HepG2 (cell line): ENCODE results near the gene UBE2E1. TPM values are rescaled to one million over a fixed set of nuclear protein-coding genes. Genes with fewer than 3 reads are reported as not detected.

Experiments used
- ATAC-seq: fragments of 200-7000 bp; cut with Tn5 transposase; 3 replicates; pipeline ENCODE4 v1.9.1; 2020; ENCODE audit warnings: mild to moderate bottlenecking, moderate library complexity
- BruUV-seq: library from RNA; stranded (reverse); fragments of 400-500 nt; replicated peaks from 2 replicates; lab custom pipeline; 2021; lab: Mats Ljungman, UMichigan
- CTCF ChIA-PET: fragments of 300-600 bp; formaldehyde crosslinking; extraction: SDS; loops from one replicate; lab custom pipeline; 2021; ENCODE audit warnings: low total read pairs, inconsistent platforms, low intra/inter-chr PET ratio; lab: Yijun Ruan, JAX
- POLR2A ChIA-PET: fragments of 350-600 bp; sonication (Branson Sonifier 250); formaldehyde crosslinking; loops from one replicate; lab custom pipeline; 2020; ENCODE audit warnings: antibody characterized with exemption, inconsistent platforms; lab: Yijun Ruan, JAX
- DNase-seq: peaks from one replicate; pipeline ENCODE4 v3.0.0-alpha.2; 2015; ENCODE audit warnings: low spot score
- FAIRE-seq: peaks from 3 replicates; lab custom pipeline; 2011; peaks lifted over from hg19 to GRCh38; lab: Jason Lieb, UNC
- H2AFZ ChIP-seq: one replicate; pipeline ENCODE4 v1.6.1; 2011; ENCODE audit warnings: low read length, inconsistent platforms
- H3K27ac ChIP-seq: fragments of 300-600 bp; 3 replicates; pipeline ENCODE4 v1.8.0; 2011; ENCODE audit warnings: mixed run types, mild to moderate bottlenecking, mixed read lengths, low read length, inconsistent platforms; ENCODE audit not compliant: insufficient read depth; ENCODE audit errors: extremely low read length
- H3K27me3 ChIP-seq, 2 experiments: fragments of 200-600 bp in 1 of 2; 2 replicates in 1 of 2; 3 replicates in 1 of 2; pipeline versions ENCODE4 v1.6.0 to v1.8.0; 2011; ENCODE audit warnings: low read length in 2 of 2, mild to moderate bottlenecking in 2 of 2, moderate library complexity in 2 of 2, inconsistent platforms in 1 of 2; ENCODE audit not compliant: insufficient read depth in 2 of 2, control insufficient read depth in 1 of 2
- H3K36me3 ChIP-seq, 2 experiments: fragments of 200-600 bp in 1 of 2; replicated peaks in 1 of 2; 2 replicates in 1 of 2; 3 replicates in 1 of 2; pipeline versions ENCODE4 v1.5.1 to v1.8.0; 2011; ENCODE audit warnings: low read length in 2 of 2, inconsistent platforms in 1 of 2; ENCODE audit not compliant: insufficient read depth in 2 of 2, control insufficient read depth in 1 of 2
- H3K4me1 ChIP-seq: 2 replicates; pipeline ENCODE4 v1.5.1; 2012; ENCODE audit warnings: low read length, inconsistent platforms; ENCODE audit not compliant: insufficient read depth
- H3K4me2 ChIP-seq: 2 replicates; pipeline ENCODE4 v1.6.0; 2011; ENCODE audit warnings: low read depth, low read length, inconsistent platforms
- H3K4me3 ChIP-seq, 3 experiments: fragments of 200-600 bp in 1 of 3; sonication (generic), shearing (Covaris generic) in 1 of 3; replicated peaks in 1 of 3; 2 replicates each; pipeline ENCODE4 v1.5.1; 2011 to 2016; ENCODE audit warnings: low read length in 3 of 3, inconsistent platforms in 2 of 3, low read depth in 2 of 3, mild to moderate bottlenecking in 2 of 3, control low read depth in 1 of 3, mixed read lengths in 1 of 3; ENCODE audit not compliant: insufficient read depth in 1 of 3
- H3K79me2 ChIP-seq: one replicate; pipeline ENCODE4 v1.6.1; 2011; ENCODE audit warnings: low read length, inconsistent platforms; ENCODE audit not compliant: insufficient read depth
- H3K9ac ChIP-seq: 2 replicates; pipeline ENCODE4 v1.6.0; 2011; ENCODE audit warnings: mild to moderate bottlenecking, low read depth, low read length, inconsistent platforms; ENCODE audit not compliant: insufficient read depth
- H3K9me3 ChIP-seq: 2 replicates; pipeline ENCODE4 v1.5.1; 2012; ENCODE audit warnings: mild to moderate bottlenecking, low read length
- H4K20me1 ChIP-seq: 2 replicates; pipeline ENCODE4 v1.6.0; 2011; ENCODE audit warnings: inconsistent platforms, mild to moderate bottlenecking, low read length, moderate library complexity; ENCODE audit not compliant: insufficient read depth
- CCAR2 ChIP-seq: fragments of 200-400 bp; formaldehyde crosslinking; optimal IDR thresholded peaks from 2 replicates; pipeline ENCODE3; 2018; ENCODE audit warnings: low read depth, mild to moderate bottlenecking, low read length, moderate library complexity
- KLF15 ChIP-seq: sonication (generic); formaldehyde crosslinking; IDR thresholded peaks from 2 replicates; pipeline ENCODE4 v1.8.1; 2023; ENCODE audit warnings: borderline replicate concordance, mild to moderate bottlenecking, inconsistent platforms, missing genetic modification reagents, mixed read lengths
- MAFF ChIP-seq: IDR thresholded peaks from 2 replicates; pipeline ENCODE4 v1.6.1; 2011; ENCODE audit warnings: low read depth, low read length, improper control_type of control experiment
- RFX5 ChIP-seq: IDR thresholded peaks from 2 replicates; pipeline ENCODE4 v1.6.1; 2011; ENCODE audit warnings: low read depth, low read length, improper control_type of control experiment
- ZFYVE20 ChIP-seq: sonication (generic); formaldehyde crosslinking; IDR thresholded peaks from 2 replicates; pipeline ENCODE4 v1.8.0; 2023; ENCODE audit warnings: low read depth, mild to moderate bottlenecking, moderate library complexity, missing genetic modification reagents, borderline replicate concordance
- ZMYM4 ChIP-seq: sonication (generic); formaldehyde crosslinking; IDR thresholded peaks from 2 replicates; pipeline ENCODE4 v1.8.1; 2023; ENCODE audit warnings: mild to moderate bottlenecking, missing genetic modification reagents
- ZNF207 ChIP-seq: fragments of 450-650 bp; IDR thresholded peaks from 2 replicates; pipeline ENCODE4 v1.6.1; 2016; ENCODE audit warnings: antibody characterized with exemption, borderline replicate concordance
- ZNF253 ChIP-seq: sonication (generic); formaldehyde crosslinking; IDR thresholded peaks from 2 replicates; pipeline ENCODE4 v1.8.0; 2022; ENCODE audit warnings: mild to moderate bottlenecking, missing genetic modification reagents, borderline replicate concordance
- ZNF354B ChIP-seq: sonication (generic); formaldehyde crosslinking; IDR thresholded peaks from 2 replicates; pipeline ENCODE4 v1.8.0; 2022; ENCODE audit warnings: mild to moderate bottlenecking, missing genetic modification reagents
- ZNF451 ChIP-seq: sonication (generic); formaldehyde crosslinking; IDR thresholded peaks from 2 replicates; pipeline ENCODE4 v1.5.0; 2020; ENCODE audit warnings: mild to moderate bottlenecking, missing genetic modification reagents
- ZNF569 ChIP-seq: sonication (generic); formaldehyde crosslinking; IDR thresholded peaks from 2 replicates; pipeline ENCODE4 v1.5.0; 2020; ENCODE audit warnings: mild to moderate bottlenecking, missing genetic modification reagents, moderate library complexity, borderline replicate concordance
- ZNF747 ChIP-seq: sonication (generic); formaldehyde crosslinking; IDR thresholded peaks from 2 replicates; pipeline ENCODE4 v1.8.1; 2023; ENCODE audit warnings: missing genetic modification reagents, mild to moderate bottlenecking, borderline replicate concordance
- ZNF773 ChIP-seq: sonication (generic); formaldehyde crosslinking; IDR thresholded peaks from 2 replicates; pipeline ENCODE4 v1.4.0; 2020; ENCODE audit warnings: missing genetic modification reagents, borderline replicate concordance
- WGBS: methylation state at CpG from one replicate; pipeline ENCODE4 v1.1.6; 2017; ENCODE audit warnings: low lambda C conversion rate; 5-methylcytosine and 5-hydroxymethylcytosine counted together
- in situ Hi-C: cut with HindIII; loops from 2 replicates; pipeline ENCODE4 v1.10.0; 2017; ENCODE audit warnings: low pct_unique_long_range_greater_than_20kb; ENCODE audit not compliant: extremely low pct_ligation_motif_present
- intact Hi-C: fragments of 100-400 bp; cut with micrococcal nuclease; formaldehyde crosslinking; loops from one replicate; pipeline ENCODE4 v1.10.0; 2022; ENCODE audit not compliant: unreplicated experiment
- polyA plus RNA-seq, 8 experiments: library from polyadenylated mRNA; depleted of rRNA in 3 of 8; stranded (reverse) in 7 of 8; unstranded in 1 of 8; fragments of >200 nt; fragmentation: Illumina TruSeq in 4 of 8; extraction: Trizol in 4 of 8; gene quantifications; 2 replicates each; pipeline versions ENCODE4 v1.2.1 to v1.2.3, GENCODE V29; 2011 to 2016; ENCODE audit warnings: low read depth in 4 of 8, missing spikeins in 1 of 8, mixed read lengths in 1 of 8; ENCODE audit not compliant: insufficient read depth in 1 of 8
- total RNA-seq, 5 experiments: library from RNA; depleted of rRNA; stranded (reverse); fragments of >200 nt; fragmentation: Illumina TruSeq; extraction: Trizol; gene quantifications; 2 replicates each; pipeline ENCODE4 v1.2.3, GENCODE V29; 2016; ENCODE audit warnings: low read depth in 1 of 5
- TF ChIP-seq, protein P1 (sequence below): IDR thresholded peaks from 2 replicates; pipeline ENCODE4 v1.6.1; 2016; ENCODE audit warnings: control low read depth
- TF ChIP-seq, protein P2 (sequence below): sonication (generic); formaldehyde crosslinking; IDR thresholded peaks from 2 replicates; pipeline ENCODE4 v1.4.0; 2020; ENCODE audit warnings: low read depth, mild to moderate bottlenecking, missing genetic modification reagents
- TF ChIP-seq, protein P3 (sequence below): sonication (generic); formaldehyde crosslinking; IDR thresholded peaks from 2 replicates; pipeline ENCODE4 v1.4.0; 2020; ENCODE audit warnings: mild to moderate bottlenecking, low read depth, missing genetic modification reagents
- TF ChIP-seq, protein P4 (sequence below): sonication (generic); formaldehyde crosslinking; IDR thresholded peaks from 2 replicates; pipeline ENCODE4 v1.9.0; 2022; ENCODE audit warnings: missing genetic modification reagents, mild to moderate bottlenecking, borderline replicate concordance
- TF ChIP-seq, protein P5 (sequence below): sonication (generic); formaldehyde crosslinking; IDR thresholded peaks from 2 replicates; pipeline ENCODE4 v1.4.0; 2020; ENCODE audit warnings: missing genetic modification reagents, borderline replicate concordance

Gene UBE2E1
- total and polyA plus RNA-seq, 2 of the 13 experiments (the other 11 are each of a cell fraction or from before 2014, with no cell fraction given), result 55.4 to 61.8 TPM

DNA sequence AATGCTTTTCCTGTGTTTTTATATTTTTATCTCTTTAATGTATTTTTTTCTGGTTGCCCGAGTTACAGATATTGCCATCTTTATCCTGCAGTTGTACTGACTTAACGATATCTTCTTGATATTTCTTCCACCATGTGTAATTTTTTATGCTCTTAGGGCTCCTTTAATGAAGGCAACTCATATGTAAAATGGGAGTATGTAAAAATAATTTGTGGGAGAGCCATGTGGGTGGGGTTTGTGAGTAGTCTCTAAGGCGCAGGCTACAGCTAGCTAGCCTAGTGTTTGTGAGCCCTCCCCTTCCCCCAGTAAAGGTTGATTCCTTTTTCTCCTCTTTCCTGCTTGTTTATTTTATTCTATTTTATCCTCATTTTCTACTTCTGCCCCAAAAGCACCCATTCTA, 38.1 kb downstream of the UBE2E1 start:
- Histone ChIP-seq H3K4me2 (no peak overlapping the region), H3K9ac (no peak overlapping the region), H3K79me2 (peaks cover 59% of the 10 kb centered on the region), H3K27ac (no peak overlapping the region), H3K4me3 (no peak overlapping the region), H3K4me1 (peaks cover 17% of the 10 kb centered on the region), H3K27me3 (no peaks in the 10 kb centered on the region), H3K36me3 (no peaks in the 10 kb centered on the region; a peak in 1 of 5 replicates), H4K20me1 (peaks cover 18% of the 10 kb centered on the region; the same call in 1 of the 2 replicates), H2AFZ (no peak overlapping the region), H3K9me3 (no peaks in the 10 kb centered on the region)
- intact Hi-C loops, result no loop called here
- ChIA-PET CTCF (no interaction called here), POLR2A (interaction anchor here (0.8 kb wide), 1 partner anchor 73 kb away, joined by 3 read pairs; the partner anchor contains the start of genes NKIRAS1 and RPL15)
- BruUV-seq, result no TSS peak
- FAIRE-seq (no peak), DNase-seq (no peak), ATAC-seq (no peak)
- 98% methylated on average over 3 of the region's 3 CpGs for WGBS
- in situ Hi-C loops, result no loop called here
- no peak for TF ChIP-seq ZMYM4 (CRISPR knock-in tag)
- no peak for TF ChIP-seq ZNF773 (CRISPR knock-in tag)
- TF ChIP-seq, protein P1, sequence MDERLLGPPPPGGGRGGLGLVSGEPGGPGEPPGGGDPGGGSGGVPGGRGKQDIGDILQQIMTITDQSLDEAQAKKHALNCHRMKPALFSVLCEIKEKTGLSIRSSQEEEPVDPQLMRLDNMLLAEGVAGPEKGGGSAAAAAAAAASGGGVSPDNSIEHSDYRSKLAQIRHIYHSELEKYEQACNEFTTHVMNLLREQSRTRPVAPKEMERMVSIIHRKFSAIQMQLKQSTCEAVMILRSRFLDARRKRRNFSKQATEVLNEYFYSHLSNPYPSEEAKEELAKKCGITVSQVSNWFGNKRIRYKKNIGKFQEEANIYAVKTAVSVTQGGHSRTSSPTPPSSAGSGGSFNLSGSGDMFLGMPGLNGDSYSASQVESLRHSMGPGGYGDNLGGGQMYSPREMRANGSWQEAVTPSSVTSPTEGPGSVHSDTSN (CRISPR knock-in tag), result no peak
- TF ChIP-seq, protein P2, sequence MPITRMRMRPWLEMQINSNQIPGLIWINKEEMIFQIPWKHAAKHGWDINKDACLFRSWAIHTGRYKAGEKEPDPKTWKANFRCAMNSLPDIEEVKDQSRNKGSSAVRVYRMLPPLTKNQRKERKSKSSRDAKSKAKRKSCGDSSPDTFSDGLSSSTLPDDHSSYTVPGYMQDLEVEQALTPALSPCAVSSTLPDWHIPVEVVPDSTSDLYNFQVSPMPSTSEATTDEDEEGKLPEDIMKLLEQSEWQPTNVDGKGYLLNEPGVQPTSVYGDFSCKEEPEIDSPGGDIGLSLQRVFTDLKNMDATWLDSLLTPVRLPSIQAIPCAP, result no peak
- TF ChIP-seq, protein P3, sequence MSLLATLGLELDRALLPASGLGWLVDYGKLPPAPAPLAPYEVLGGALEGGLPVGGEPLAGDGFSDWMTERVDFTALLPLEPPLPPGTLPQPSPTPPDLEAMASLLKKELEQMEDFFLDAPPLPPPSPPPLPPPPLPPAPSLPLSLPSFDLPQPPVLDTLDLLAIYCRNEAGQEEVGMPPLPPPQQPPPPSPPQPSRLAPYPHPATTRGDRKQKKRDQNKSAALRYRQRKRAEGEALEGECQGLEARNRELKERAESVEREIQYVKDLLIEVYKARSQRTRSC (CRISPR knock-in tag), result no peak
- TF ChIP-seq, protein P4, sequence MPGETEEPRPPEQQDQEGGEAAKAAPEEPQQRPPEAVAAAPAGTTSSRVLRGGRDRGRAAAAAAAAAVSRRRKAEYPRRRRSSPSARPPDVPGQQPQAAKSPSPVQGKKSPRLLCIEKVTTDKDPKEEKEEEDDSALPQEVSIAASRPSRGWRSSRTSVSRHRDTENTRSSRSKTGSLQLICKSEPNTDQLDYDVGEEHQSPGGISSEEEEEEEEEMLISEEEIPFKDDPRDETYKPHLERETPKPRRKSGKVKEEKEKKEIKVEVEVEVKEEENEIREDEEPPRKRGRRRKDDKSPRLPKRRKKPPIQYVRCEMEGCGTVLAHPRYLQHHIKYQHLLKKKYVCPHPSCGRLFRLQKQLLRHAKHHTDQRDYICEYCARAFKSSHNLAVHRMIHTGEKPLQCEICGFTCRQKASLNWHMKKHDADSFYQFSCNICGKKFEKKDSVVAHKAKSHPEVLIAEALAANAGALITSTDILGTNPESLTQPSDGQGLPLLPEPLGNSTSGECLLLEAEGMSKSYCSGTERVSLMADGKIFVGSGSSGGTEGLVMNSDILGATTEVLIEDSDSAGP (CRISPR knock-in tag), result no peak
- TF ChIP-seq ZNF253, result no peak
- no peak for TF ChIP-seq KLF15 (CRISPR knock-in tag)
- no peak for TF ChIP-seq MAFF
- no peak for TF ChIP-seq ZNF747 (CRISPR knock-in tag)
- no peak for TF ChIP-seq CCAR2
- no peak for TF ChIP-seq ZFYVE20
- TF ChIP-seq ZNF207, result no peak
- no peak for TF ChIP-seq ZNF354B (CRISPR knock-in tag)
- TF ChIP-seq ZNF451 (CRISPR knock-in tag), result no peak
- no peak for TF ChIP-seq RFX5
- no peak for TF ChIP-seq ZNF569 (CRISPR knock-in tag)
- TF ChIP-seq, protein P5, sequence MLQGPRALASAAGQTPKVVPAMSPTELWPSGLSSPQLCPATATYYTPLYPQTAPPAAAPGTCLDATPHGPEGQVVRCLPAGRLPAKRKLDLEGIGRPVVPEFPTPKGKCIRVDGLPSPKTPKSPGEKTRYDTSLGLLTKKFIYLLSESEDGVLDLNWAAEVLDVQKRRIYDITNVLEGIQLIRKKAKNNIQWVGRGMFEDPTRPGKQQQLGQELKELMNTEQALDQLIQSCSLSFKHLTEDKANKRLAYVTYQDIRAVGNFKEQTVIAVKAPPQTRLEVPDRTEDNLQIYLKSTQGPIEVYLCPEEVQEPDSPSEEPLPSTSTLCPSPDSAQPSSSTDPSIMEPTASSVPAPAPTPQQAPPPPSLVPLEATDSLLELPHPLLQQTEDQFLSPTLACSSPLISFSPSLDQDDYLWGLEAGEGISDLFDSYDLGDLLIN (CRISPR knock-in tag), result no peak
